Measurements from ENCODE around the gene TEKT3. TPM values are rescaled to one million over a fixed set of nuclear protein-coding genes. Genes with fewer than 3 reads are reported as not detected.

Gene TEKT3
- 1 to 10 TPM in 1 of 2 donors, under 1 TPM in 1; 0.38 to 3.9 TPM for total RNA-seq
- long read RNA-seq, donor 1 = 0 reads
- long read RNA-seq, donor 2 = 0 reads

- DNase-seq (ENCODE audit: low spot score) = peak; percentile 95
- intact Hi-C loops (cut with DNase I) = no loop called here
These were observed at the start of gene TEKT3 for GRCh38 chr17:15341385-15341849. Gene TEKT3 (minus strand): TSS chr17:15341597. CDS start chr17:15331585, 10,012 bp downstream.

DNA sequence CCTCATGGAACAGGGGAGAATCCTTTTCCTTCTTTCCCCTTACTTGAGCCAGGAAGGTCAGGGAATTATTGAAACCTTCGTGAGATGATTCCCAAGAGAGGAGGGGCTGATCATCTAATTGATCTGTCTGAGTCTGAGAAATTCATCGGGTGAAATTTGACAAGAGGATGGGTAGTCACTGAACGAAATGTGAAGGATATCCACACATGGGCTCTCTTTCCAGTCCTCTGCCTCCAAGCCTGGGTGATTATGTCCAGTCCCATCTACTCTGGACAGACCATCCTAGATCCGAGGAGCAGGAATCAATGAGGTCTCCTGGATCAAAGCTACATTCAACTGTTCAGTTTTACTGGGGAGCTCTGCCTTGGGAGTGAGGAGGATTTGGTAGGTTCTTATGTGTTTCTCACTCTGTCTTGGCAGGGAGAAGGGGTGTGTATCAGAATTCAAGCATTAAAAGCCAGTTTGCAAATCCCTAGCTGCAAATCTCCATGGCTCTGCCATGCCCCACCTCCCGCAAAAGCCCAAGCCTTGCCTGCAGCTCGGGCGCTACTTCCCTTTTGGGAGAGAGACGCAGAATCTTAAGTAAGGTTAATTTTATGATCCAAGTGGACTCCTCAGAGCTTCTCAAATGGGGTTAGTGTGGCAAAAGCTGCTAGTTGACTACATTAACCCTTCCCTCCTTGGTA, 47.1 kb upstream of the TEKT3 start:
- DNase-seq (ENCODE audit: low spot score) = no peak
- intact Hi-C loops (cut with DNase I) = no loop called here

DNA sequence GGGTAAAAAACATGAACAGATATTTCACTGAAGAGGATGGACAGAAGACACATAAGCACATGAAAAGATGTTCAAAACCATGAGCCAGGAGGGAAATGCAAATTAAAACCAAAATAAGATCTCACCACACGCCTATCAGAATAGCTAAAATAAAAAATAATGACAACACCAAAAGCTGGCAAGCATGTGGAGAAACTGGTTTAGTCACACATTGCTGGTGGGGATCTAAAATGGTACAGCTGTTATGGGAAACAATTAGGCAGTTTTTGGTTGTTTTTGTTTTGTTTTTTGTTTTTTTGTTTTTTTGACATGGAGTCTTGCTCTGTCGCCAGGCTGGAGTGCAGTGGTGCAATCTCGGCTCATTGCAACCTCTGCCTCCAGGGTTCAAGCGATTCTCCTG, 44.7 kb upstream of the TEKT3 start:
- DNase-seq (ENCODE audit: low spot score) = no peak
- intact Hi-C loops (cut with DNase I) = no loop called here

DNA sequence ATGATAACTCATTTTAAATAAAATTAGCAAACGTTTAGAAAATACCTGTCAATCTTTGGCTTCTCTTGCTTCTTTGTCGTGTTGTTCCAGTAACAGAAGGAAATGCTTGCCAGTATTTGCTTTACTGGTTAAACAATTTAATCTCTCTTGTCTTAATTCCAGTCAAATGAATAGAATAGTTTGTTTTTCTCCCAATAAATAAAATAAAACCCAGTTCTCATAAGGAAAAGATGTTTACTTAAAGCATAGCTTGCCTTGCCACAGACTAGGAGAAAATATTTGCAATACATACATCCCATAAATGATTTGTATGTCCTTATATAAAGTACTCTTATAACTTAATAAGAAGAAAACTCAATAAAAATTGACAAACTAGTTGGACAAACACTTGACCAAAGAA, 43.9 kb upstream of the TEKT3 start:
- intact Hi-C loops (cut with DNase I) = no loop called here
- no peak for DNase-seq (ENCODE audit: low spot score)

DNA sequence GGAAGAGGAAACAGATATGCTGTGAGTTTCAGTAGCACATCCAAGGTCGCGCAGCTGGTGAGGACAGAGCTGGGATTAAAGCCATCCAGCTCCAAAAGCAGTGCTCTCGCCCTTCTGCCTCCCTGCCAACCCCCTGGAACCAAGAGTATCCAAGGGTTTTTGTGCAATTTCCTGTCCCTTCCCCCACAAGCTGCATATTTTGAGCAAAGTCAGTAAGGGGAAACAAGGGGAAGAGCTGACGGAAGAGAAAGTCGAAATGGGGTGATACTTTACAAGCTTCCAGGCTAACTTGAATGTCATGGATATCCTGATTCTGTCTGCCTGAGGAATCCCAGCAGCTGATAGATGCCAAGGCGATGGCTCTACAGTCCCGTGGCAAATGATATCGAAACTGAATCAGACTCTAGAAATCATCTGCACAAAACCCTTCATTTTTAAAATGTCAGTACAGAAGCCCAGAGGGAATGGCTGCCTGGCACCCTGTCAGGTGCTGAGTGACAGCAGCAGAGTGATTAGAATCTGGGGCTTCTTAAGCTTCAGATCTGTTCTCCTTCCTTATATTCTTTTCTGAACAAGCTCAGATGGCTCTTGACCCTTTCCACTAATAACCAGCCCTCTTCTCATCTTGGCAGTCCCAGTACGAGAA, 42.9 kb upstream of the TEKT3 start:
- no peak for DNase-seq (ENCODE audit: low spot score)
- intact Hi-C loops (cut with DNase I) = no loop called here

GRCh38 chr17:15382914-15383313, 41.5 kb upstream of the TEKT3 start:
- no peak for DNase-seq (ENCODE audit: low spot score)
- intact Hi-C loops (cut with DNase I) = no loop called here

GRCh38 chr17:15381707-15382106, 40.3 kb upstream of the TEKT3 start:
- no peak for DNase-seq (ENCODE audit: low spot score)
- intact Hi-C loops (cut with DNase I) = no loop called here

DNA sequence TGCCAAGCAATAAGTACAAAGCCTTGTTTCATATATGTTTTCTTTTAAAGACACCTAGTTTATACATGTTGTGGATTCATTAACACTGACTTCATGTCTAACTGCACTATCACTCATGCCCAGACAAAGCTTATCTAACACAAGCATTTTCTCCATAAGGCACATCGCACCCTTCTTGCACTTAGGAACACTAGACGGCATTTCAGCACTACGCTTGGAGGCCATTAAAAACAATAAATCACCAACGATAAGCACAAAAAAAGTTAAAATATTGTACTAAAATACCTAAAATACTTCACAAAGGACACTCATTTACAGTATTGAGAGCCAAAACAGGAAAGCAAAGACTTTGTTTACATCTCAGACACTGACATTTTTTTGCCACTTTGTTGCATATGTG, 39.0 kb upstream of the TEKT3 start:
- intact Hi-C loops (cut with DNase I) = no loop called here

GRCh38 chr17:15379659-15380058, 38.3 kb upstream of the TEKT3 start:
- intact Hi-C loops (cut with DNase I) = no loop called here

More for the DNA sequence above, 39.0 kb upstream of the TEKT3 start:
- no peak for DNase-seq (ENCODE audit: low spot score)

GRCh38 chr17:15378243-15378642, 36.8 kb upstream of the TEKT3 start:
- DNase-seq (ENCODE audit: low spot score) = no peak
- intact Hi-C loops (cut with DNase I) = no loop called here

More at GRCh38 chr17:15379659-15380058, 38.3 kb upstream of the TEKT3 start:
- no peak for DNase-seq (ENCODE audit: low spot score)

DNA sequence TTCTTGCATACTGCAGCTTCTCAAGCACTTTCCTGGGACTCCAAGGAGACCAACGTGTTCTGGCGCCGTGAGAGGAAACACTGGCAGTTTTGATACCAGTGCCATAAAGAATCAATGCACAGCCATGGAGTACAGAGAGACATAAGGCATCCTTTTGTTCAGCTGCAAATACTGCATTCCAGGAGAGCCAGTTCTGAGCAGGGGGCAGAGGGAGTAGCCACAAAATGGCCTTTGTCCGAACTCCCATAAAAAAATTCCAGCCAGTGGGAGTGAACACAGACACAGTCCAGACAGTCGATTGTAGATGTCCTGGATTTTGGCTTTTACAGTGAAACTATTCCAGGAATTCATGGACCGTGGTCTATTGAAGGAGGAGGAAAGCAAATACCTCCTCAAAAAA, 36.2 kb upstream of the TEKT3 start:
- no peak for DNase-seq (ENCODE audit: low spot score)
- intact Hi-C loops (cut with DNase I) = no loop called here

GRCh38 chr17:15377200-15377599, 35.8 kb upstream of the TEKT3 start:
- intact Hi-C loops (cut with DNase I) = no loop called here
- DNase-seq (ENCODE audit: low spot score) = no peak

GRCh38 chr17:15371376-15372130, 30.2 kb upstream of the TEKT3 start:
- intact Hi-C loops (cut with DNase I) = no loop called here

GRCh38 chr17:15368600-15368999, 27.2 kb upstream of the TEKT3 start:
- intact Hi-C loops (cut with DNase I) = no loop called here
- no peak for DNase-seq (ENCODE audit: low spot score)

More at GRCh38 chr17:15371376-15372130, 30.2 kb upstream of the TEKT3 start:
- DNase-seq (ENCODE audit: low spot score) = no peak

DNA sequence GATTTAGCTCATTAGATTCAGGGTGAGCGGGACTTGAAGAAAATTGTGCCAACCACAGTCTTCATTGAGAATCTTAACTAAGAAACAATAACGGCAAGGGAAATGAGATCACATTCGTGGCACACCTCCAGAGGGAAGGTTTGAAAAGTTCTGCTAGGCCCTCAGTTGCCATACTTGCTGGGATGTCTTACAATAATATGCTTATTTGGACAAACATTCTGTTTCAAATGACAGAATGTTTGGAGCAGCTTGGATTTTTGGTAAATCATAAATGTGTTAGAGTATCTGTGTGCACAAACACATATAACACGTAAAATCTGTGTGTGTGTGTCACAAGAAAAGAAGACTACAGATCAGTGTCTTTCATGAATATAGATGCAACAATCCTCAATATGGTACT, 24.6 kb upstream of the TEKT3 start:
- no peak for DNase-seq (ENCODE audit: low spot score)
- intact Hi-C loops (cut with DNase I) = no loop called here

DNA sequence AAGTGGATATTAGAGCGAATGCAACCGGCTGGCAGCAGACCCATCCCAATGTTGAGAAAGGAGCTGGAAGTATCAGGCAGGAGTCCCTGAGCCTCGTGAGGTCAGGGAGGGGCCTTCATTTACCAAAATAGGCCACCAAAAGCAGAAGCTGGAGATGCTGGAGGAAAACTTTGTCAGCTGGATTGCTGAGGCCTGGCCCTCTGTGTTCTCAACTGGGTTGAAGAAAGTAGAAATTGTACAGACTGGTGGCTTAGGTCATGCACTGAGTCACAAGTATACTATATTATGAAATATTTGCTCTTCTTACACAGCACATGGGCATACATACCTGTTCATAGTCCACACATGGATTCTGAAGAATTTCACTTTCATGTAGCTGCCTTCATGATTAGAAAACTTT, 23.2 kb upstream of the TEKT3 start:
- intact Hi-C loops (cut with DNase I) = no loop called here

DNA sequence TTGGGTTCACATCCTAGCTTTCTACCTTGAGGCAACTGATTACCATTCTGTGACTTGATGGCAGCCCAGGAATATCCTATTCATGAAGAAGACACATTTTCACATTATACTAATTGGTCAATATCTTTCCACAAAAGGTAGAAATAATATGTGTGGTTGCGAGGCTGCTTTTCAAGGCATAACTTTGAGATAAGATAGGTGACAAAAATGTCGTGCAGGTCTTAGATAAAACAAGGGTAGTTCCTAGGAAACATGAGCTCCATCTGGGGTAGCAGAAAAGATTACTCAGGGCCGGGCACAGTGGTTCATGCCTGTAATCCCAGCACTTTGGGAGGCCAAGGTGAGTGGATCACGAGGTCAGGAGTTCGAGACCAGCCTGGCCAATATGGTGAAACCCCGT, 22.3 kb upstream of the TEKT3 start:
- intact Hi-C loops (cut with DNase I) = no loop called here

More for the DNA sequence above, 23.2 kb upstream of the TEKT3 start:
- peak; percentile 80 for DNase-seq (ENCODE audit: low spot score)

DNA sequence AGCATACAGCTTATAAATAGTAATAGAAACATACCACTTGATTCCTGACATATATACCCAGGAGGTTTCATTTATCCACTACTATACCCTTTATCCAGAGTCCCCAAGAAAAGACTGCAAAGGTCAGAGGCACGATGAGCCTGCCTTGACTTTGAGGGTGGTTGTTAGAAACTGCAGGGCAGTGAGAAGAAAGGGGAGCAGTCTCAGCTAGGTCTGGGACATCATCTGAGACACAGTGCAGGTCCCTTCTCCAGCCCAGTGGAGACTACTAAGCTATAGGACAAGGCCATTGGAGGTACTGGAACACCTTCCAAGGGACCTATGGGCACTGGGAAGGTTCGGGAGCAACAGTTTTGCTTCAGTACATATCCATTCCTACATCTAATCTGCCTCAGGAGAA, 20.2 kb upstream of the TEKT3 start:
- intact Hi-C loops (cut with DNase I) = no loop called here

More for the DNA sequence above, 22.3 kb upstream of the TEKT3 start:
- DNase-seq (ENCODE audit: low spot score) = no peak

DNA sequence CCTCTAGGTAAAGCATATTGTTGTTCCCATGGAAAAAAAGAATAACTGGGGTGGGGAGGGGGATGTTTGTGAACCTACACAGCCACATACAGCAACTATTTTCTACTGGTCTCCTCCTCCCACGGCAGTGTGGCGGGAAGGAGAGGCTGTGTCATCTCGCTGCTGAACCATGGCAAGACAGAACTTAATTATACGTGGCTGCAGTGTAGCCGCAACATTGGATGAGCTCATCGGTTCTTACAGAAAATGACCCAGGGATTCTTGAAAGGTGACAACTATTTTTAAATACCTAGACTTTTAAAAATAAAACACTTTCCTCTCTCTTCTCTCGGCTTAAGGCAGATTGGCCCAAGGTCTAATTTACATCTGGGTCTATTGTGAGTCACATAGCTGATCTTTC, 19.8 kb upstream of the TEKT3 start:
- intact Hi-C loops (cut with DNase I) = no loop called here
- no peak for DNase-seq (ENCODE audit: low spot score)

More for the DNA sequence above, 20.2 kb upstream of the TEKT3 start:
- DNase-seq (ENCODE audit: low spot score) = no peak

GRCh38 chr17:15354256-15354655, 12.9 kb upstream of the TEKT3 start:
- DNase-seq (ENCODE audit: low spot score) = no peak
- intact Hi-C loops (cut with DNase I) = no loop called here

All from posterior vena cava (tissue), 2 donors.